IMR-90 (cell line): ENCODE measurements around the gene BRPF1. TPM values are rescaled to one million over a fixed set of nuclear protein-coding genes. Genes with fewer than 3 reads are reported as not detected.

Experiments used
- ATAC-seq: fragments of 200-7000 bp; cut with Tn5 transposase; 2 replicates; pipeline ENCODE4 v1.9.1; 2020; ENCODE audit warnings: low read depth, mild to moderate bottlenecking, moderate library complexity
- BruUV-seq: library from RNA; stranded (reverse); fragments of 400-500 nt; replicated peaks from 2 replicates; lab custom pipeline; 2021; lab: Mats Ljungman, UMichigan
- CTCF ChIA-PET: fragments of 300-600 bp; formaldehyde crosslinking; extraction: SDS; loops from one replicate; lab custom pipeline; 2021; ENCODE audit warnings: antibody characterized with exemption; lab: Yijun Ruan, JAX
- POLR2A ChIA-PET: fragments of 300-600 bp; sonication (Branson Sonifier 250); formaldehyde crosslinking; loops from one replicate; lab custom pipeline; 2022; ENCODE audit warnings: antibody characterized with exemption; ENCODE audit not compliant: unreplicated experiment; lab: Charles Lee
- DNase-seq: peaks from one replicate; pipeline ENCODE4 v3.0.0; 2013
- H2AFZ ChIP-seq: replicated peaks from 2 replicates; pipeline ENCODE3; 2013; ENCODE audit warnings: low read length, mild to moderate bottlenecking; ENCODE audit not compliant: poor library complexity
- H2AK5ac ChIP-seq: 2 replicates; pipeline ENCODE4 v1.6.1; 2013; ENCODE audit warnings: low read depth, low read length, inconsistent platforms
- H2AK9ac ChIP-seq: replicated peaks from 2 replicates; pipeline ENCODE3; 2013; ENCODE audit warnings: mild to moderate bottlenecking, low read depth, low read length, moderate library complexity; ENCODE audit not compliant: poor library complexity
- H2BK120ac ChIP-seq: 2 replicates; pipeline ENCODE4 v1.6.1; 2013; ENCODE audit warnings: low read depth, low read length, inconsistent platforms
- H2BK15ac ChIP-seq: 3 replicates; pipeline ENCODE4 v1.6.1; 2013; ENCODE audit warnings: low read depth, low read length, inconsistent platforms
- H2BK20ac ChIP-seq: 2 replicates; pipeline ENCODE4 v1.6.1; 2013; ENCODE audit warnings: low read depth, mild to moderate bottlenecking, inconsistent platforms, low read length, moderate library complexity
- H2BK5ac ChIP-seq: 2 replicates; pipeline ENCODE4 v1.6.1; 2013; ENCODE audit warnings: mild to moderate bottlenecking, low read depth, low read length, inconsistent platforms; ENCODE audit not compliant: poor library complexity, severe bottlenecking
- H3K14ac ChIP-seq: replicated peaks from 2 replicates; pipeline ENCODE4 v1.6.1; 2013; ENCODE audit warnings: low read depth, low read length, inconsistent platforms
- H3K18ac ChIP-seq: 2 replicates; pipeline ENCODE4 v1.6.1; 2013; ENCODE audit warnings: low read depth, low read length, control low read depth
- H3K23ac ChIP-seq: 2 replicates; pipeline ENCODE4 v1.6.1; 2013; ENCODE audit warnings: low read depth, low read length, inconsistent platforms
- H3K27ac ChIP-seq: 2 replicates; pipeline ENCODE4 v1.5.1; 2013; ENCODE audit warnings: mild to moderate bottlenecking, control low read depth, low read length; ENCODE audit not compliant: insufficient read depth
- H3K27me3 ChIP-seq: 2 replicates; pipeline ENCODE4 v1.6.1; 2013; ENCODE audit warnings: low read length; ENCODE audit not compliant: control insufficient read depth, insufficient read depth
- H3K36me3 ChIP-seq: 2 replicates; pipeline ENCODE4 v1.6.1; 2013; ENCODE audit warnings: low read length, mixed read lengths; ENCODE audit not compliant: control insufficient read depth, insufficient read depth
- H3K4ac ChIP-seq: 2 replicates; pipeline ENCODE4 v1.6.1; 2013; ENCODE audit warnings: low read depth, low read length, inconsistent platforms
- H3K4me1 ChIP-seq: 2 replicates; pipeline ENCODE4 v1.6.1; 2013; ENCODE audit warnings: low read length, mixed read lengths; ENCODE audit not compliant: control insufficient read depth, insufficient read depth
- H3K4me2 ChIP-seq: 2 replicates; pipeline ENCODE4 v1.6.1; 2013; ENCODE audit warnings: low read depth, mild to moderate bottlenecking, control low read depth, low read length, moderate library complexity
- H3K4me3 ChIP-seq: 2 replicates; pipeline ENCODE4 v1.5.1; 2013; ENCODE audit warnings: low read depth, mild to moderate bottlenecking, control low read depth, low read length, moderate library complexity; ENCODE audit not compliant: insufficient read depth
- H3K56ac ChIP-seq: 2 replicates; pipeline ENCODE4 v1.6.1; 2013; ENCODE audit warnings: low read length, inconsistent platforms; ENCODE audit not compliant: insufficient read depth; ENCODE audit errors: extremely low read depth
- H3K79me1 ChIP-seq, 2 experiments: 2 replicates each; pipeline ENCODE4 v1.6.1; 2013; ENCODE audit warnings: low read length in 2 of 2, inconsistent platforms in 1 of 2, low read depth in 1 of 2
- H3K9ac ChIP-seq: 2 replicates; pipeline ENCODE4 v1.6.1; 2013; ENCODE audit warnings: low read depth, low read length, control low read depth
- H3K9me1 ChIP-seq: 2 replicates; pipeline ENCODE4 v1.6.1; 2013; ENCODE audit warnings: low read length, inconsistent platforms; ENCODE audit not compliant: insufficient read depth
- H3K9me3 ChIP-seq: 2 replicates; pipeline ENCODE4 v1.6.1; 2013; ENCODE audit warnings: low read length; ENCODE audit not compliant: control insufficient read depth, insufficient read depth
- H4K20me1 ChIP-seq: 2 replicates; pipeline ENCODE4 v1.6.1; 2013; ENCODE audit warnings: low read length, inconsistent platforms; ENCODE audit not compliant: insufficient read depth
- H4K5ac ChIP-seq: 2 replicates; pipeline ENCODE4 v1.6.1; 2013; ENCODE audit warnings: mild to moderate bottlenecking, low read depth, low read length, control low read depth
- H4K8ac ChIP-seq, 2 experiments: 2 replicates each; pipeline ENCODE4 v1.6.1; 2013; ENCODE audit warnings: low read depth in 2 of 2, low read length in 2 of 2, control low read depth in 1 of 2, inconsistent platforms in 1 of 2
- H4K91ac ChIP-seq: 2 replicates; pipeline ENCODE4 v1.6.1; 2013; ENCODE audit warnings: low read depth, low read length, inconsistent platforms; ENCODE audit not compliant: insufficient read depth
- BHLHE40 ChIP-seq: fragments of 150-350 bp; IDR thresholded peaks from 2 replicates; pipeline ENCODE4 v1.6.1; 2016; ENCODE audit warnings: mild to moderate bottlenecking, low read depth, low read length
- CEBPB ChIP-seq: IDR thresholded peaks from 2 replicates; pipeline ENCODE4 v1.6.1; 2012; ENCODE audit warnings: low read depth, low read length, improper control_type of control experiment
- CTCF ChIP-seq: conservative IDR thresholded peaks from 2 replicates; pipeline ENCODE4 v1.5.1; 2012; ENCODE audit warnings: mild to moderate bottlenecking, low read depth, low read length, improper control_type of control experiment
- MAFK ChIP-seq: IDR thresholded peaks from 2 replicates; pipeline ENCODE4 v1.6.1; 2012; ENCODE audit warnings: low read depth, low read length, improper control_type of control experiment
- MAZ ChIP-seq: IDR thresholded peaks from 2 replicates; pipeline ENCODE4 v1.6.1; 2012; ENCODE audit warnings: low read depth, mild to moderate bottlenecking, low read length, improper control_type of control experiment, moderate library complexity, borderline replicate concordance
- MXI1 ChIP-seq: IDR thresholded peaks from 2 replicates; pipeline ENCODE4 v1.6.1; 2012; ENCODE audit warnings: low read depth, mild to moderate bottlenecking, low read length, moderate library complexity, borderline replicate concordance
- NFE2L2 ChIP-seq: fragments of 150-350 bp; IDR thresholded peaks from 2 replicates; pipeline ENCODE4 v1.6.1; 2016; ENCODE audit warnings: low read depth, mild to moderate bottlenecking, low read length
- POLR2A ChIP-seq: IDR thresholded peaks from 2 replicates; pipeline ENCODE4 v1.6.1; 2012; ENCODE audit warnings: mild to moderate bottlenecking, low read depth, low read length
- RCOR1 ChIP-seq: IDR thresholded peaks from 2 replicates; pipeline ENCODE4 v1.6.1; 2012; ENCODE audit warnings: mild to moderate bottlenecking, low read length, improper control_type of control experiment; ENCODE audit not compliant: insufficient replicate concordance
- WGBS, 2 experiments: methylation state at CpG; one replicate each; pipeline versions ENCODE4 v1.1.5 to v1.1.7; 2013; ENCODE audit warnings: missing lambda C conversion rate in 2 of 2; ENCODE audit not compliant: insufficient read length in 1 of 2; ENCODE audit errors: extremely low coverage in 2 of 2; 5-methylcytosine and 5-hydroxymethylcytosine counted together
- dilution Hi-C: fragments of 300-500 bp; cut with HindIII; formaldehyde crosslinking; loops from one replicate; pipeline ENCODE4 v1.14.3; 2018; ENCODE audit warnings: low sequenced_read_pairs; ENCODE audit not compliant: unreplicated experiment
- in situ Hi-C: fragments of 300-500 bp; cut with MboI; formaldehyde crosslinking; loops from 3 replicates; pipeline ENCODE4 v1.14.3; 2019; ENCODE audit warnings: low sequenced_read_pairs, inconsistent platforms, mixed read lengths
- intact Hi-C: fragments of 100-400 bp; cut with micrococcal nuclease; formaldehyde crosslinking; loops from 2 replicates; pipeline ENCODE4 v1.10.0; 2022
- polyA plus RNA-seq, 3 experiments: library from polyadenylated mRNA; depleted of rRNA; stranded (reverse); fragments of >200 nt; gene quantifications; 2 replicates each; pipeline ENCODE4 v1.2.3, GENCODE V29; 2012; ENCODE audit warnings: low replicate concordance in 1 of 3
- total RNA-seq: library from RNA; depleted of rRNA; stranded (reverse); fragments of >200 nt; gene quantifications from 2 replicates; pipeline ENCODE4 v1.2.3, GENCODE V29; 2012
- TF ChIP-seq, protein P1 (sequence below): fragments of 150-350 bp; IDR thresholded peaks from 2 replicates; pipeline ENCODE4 v1.6.1; 2017; ENCODE audit warnings: mild to moderate bottlenecking, antibody characterized with exemption, low read length, low read depth

The BRPF1 gene
- total and polyA plus RNA-seq, 2 of the 4 experiments (the other 2 are of a cell fraction) = 13.6 to 15.6 TPM

GRCh38 chr3:9701006-9701405 lies 30.5 kb upstream of the BRPF1 start:
- no peaks in the 10 kb centered on the region for H3K9me3 ChIP-seq
- no peak overlapping the region for H3K14ac ChIP-seq
- H3K4me1 ChIP-seq = no peaks in the 10 kb centered on the region
- H2BK15ac ChIP-seq = no peak overlapping the region
- H4K20me1 ChIP-seq = no peaks in the 10 kb centered on the region
- peaks cover 12% of the 10 kb centered on the region; the same call in 1 of the 2 replicates for H3K27me3 ChIP-seq
- no peak overlapping the region for H2AFZ ChIP-seq
- no TSS peak for BruUV-seq
- H3K4ac ChIP-seq = no peak overlapping the region
- no peak overlapping the region for H3K4me2 ChIP-seq
- no peaks in the 10 kb centered on the region for H3K9me1 ChIP-seq
- no peak for TF ChIP-seq NFE2L2
- no peak for TF ChIP-seq BHLHE40
- no peak for TF ChIP-seq MAFK
- no peak for TF ChIP-seq RCOR1
- no peak for TF ChIP-seq MAZ
- no peak for TF ChIP-seq POLR2A
- TF ChIP-seq MXI1 = no peak
- TF ChIP-seq CEBPB = no peak
- TF ChIP-seq CTCF = no peak
- TF ChIP-seq, protein P1, sequence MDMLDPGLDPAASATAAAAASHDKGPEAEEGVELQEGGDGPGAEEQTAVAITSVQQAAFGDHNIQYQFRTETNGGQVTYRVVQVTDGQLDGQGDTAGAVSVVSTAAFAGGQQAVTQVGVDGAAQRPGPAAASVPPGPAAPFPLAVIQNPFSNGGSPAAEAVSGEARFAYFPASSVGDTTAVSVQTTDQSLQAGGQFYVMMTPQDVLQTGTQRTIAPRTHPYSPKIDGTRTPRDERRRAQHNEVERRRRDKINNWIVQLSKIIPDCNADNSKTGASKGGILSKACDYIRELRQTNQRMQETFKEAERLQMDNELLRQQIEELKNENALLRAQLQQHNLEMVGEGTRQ = no peak
- no peak overlapping the region for H3K27ac ChIP-seq
- intact Hi-C loops (no loop called here), dilution Hi-C loops (no loop called here), in situ Hi-C loops (no loop called here)
- 100% methylated on average over 3 of the region's 7 CpGs; no CpG with 5 or more reads in 1 of the 2 experiments for WGBS, 2 experiments
- no peak overlapping the region for H2AK9ac ChIP-seq
- peaks cover 32% of the 10 kb centered on the region for H3K36me3 ChIP-seq
- H3K23ac ChIP-seq = no peak overlapping the region
- H2AK5ac ChIP-seq = no peak overlapping the region
- CTCF ChIA-PET = no interaction called here
- no peak overlapping the region for H2BK5ac ChIP-seq
- ATAC-seq (no peak), DNase-seq (no peak)
- H4K8ac ChIP-seq = no peak overlapping the region
- no peak overlapping the region for H3K9ac ChIP-seq
- no peak overlapping the region for H3K4me3 ChIP-seq
- no peak overlapping the region for H3K56ac ChIP-seq
- H4K91ac ChIP-seq = no peak overlapping the region
- no peak overlapping the region for H2BK20ac ChIP-seq
- POLR2A ChIA-PET = no interaction called here
- H2BK120ac ChIP-seq = no peak overlapping the region
- no peaks in the 10 kb centered on the region for H3K79me1 ChIP-seq
- no peak overlapping the region for H3K18ac ChIP-seq
- H4K5ac ChIP-seq = no peak overlapping the region
